HuH-7 (cell line): ENCODE results near the gene B3GNT9.

Source experiments
- DNase-seq: peaks from one replicate; pipeline ENCODE4 v3.0.0; 2011; ENCODE audit warnings: low spot score

Gene B3GNT9

DNA sequence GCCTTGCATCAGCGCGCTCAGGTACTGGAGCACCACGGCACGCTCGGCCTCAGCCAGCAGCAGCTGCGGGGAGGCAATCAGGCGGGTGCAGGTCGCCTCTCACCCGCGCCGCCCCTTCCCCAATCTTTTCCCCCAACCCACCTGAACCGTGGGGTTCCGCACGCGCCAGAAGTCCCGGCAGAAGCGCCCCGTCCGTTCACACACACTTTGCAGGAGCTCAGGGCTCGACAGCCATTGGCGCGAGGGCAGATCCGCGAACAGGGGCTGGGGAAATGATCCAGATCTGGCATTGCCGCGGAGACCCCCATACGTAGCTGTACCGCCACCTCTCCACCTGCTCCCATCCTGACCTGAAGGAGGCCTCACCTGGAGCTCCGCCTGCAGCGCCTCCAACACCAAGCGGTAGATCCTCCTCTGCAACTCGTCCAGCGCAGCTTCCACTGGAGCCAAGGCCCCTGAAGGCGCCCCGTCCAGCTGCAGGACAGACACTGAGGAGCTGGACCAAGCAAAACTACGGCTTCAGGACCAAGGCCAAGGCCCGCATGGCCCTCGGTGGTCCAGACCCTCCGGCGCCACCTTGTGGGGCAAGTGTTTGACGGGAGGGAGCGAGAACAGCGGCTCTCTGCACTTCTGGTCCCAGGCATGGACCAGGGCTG lies 34.3 kb upstream of the B3GNT9 start:
- peak; percentile 90 for DNase-seq

DNA sequence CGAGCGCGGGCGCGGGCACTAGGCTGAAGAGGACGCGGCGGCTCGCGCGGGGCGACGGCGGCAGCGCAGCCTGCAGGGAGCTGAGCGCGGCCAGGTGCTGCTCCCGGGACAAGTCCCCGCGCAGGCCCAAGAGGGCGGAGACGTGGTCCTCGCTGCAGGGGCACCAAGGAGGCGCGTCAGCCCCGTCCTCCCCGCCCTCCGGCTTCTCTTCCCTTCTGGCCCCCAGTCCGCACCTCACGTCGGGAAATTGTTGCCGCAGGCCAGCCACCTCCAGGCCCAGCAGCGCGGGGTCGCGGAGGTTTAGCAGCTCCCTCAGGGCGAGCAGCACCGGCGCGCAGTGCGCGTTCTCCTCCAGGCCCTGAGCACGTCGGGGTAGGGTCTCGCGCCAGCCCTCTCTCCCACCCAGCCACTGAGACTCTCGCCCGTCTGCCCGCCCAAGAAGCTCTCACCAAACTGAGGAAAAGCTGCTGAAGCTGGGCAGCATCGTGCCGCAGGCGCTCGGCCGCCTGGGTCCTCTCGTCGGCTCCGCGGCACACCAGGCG lies 33.7 kb upstream of the B3GNT9 start:
- no peak for DNase-seq

DNA sequence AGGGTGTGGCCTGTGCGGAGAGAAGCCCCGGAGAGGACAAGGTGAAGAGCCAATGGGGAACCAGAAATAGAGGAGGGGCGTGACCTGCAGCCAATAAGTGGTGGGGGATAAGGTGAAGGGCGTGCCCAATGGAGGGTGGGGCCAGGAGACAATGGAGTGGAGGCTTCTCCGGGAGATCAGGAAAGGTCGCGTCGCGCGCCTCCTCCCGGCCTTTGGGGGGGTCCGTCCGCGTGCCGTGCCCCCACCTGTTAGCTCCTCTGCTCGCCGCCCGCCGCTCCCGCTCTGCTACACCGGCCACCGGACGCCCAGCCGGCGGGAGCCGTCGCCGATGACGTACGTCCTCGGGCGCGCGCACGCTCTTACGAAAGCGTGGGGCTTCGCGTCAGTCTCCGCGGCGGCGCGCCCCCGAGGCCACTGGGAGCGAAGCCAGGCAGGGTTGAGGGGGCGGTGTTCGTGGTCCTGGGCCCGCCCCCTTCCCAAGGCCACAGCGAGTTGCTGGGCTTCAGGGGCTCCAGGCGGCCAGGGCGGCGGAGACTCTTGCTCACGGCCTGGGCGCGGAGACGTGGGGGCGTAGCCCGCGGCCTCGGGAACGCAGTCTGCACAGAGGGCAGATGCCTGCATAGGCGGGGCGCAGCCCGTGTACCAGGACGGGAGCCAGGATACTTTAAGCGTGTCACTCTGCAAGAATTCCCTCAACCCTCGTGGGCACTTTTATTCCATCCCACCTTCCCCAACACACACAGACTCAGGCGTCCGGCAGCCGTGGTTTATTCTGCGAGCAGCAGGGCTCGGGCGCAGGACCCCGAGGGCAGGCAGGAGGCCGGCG lies 33.0 kb upstream of the B3GNT9 start, which contains the start of gene MATCAP1:
TSS of gene MATCAP1 (minus strand) at position 337 of the 826 bp plus-strand sequence. CDS start 3,353 bp downstream, outside the sequence.
- DNase-seq = peak; percentile 99

DNA sequence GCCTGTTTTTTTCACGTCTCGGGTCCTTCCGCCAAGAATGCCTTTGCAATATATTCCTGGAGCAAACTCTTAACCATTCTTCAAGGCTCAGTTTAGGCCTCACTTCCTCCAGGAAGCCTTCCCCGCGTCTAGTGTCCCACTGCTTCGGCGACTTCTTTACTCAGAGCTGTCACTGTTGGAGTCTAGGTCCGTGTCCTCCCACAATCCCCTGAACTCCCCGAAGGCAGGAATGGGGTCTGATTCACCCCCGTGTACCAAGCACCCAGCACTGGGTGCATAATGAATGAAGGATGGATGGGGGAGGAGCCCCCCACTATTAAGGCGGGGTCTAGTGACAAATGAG lies 32.5 kb upstream of the B3GNT9 start:
- DNase-seq = no peak

DNA sequence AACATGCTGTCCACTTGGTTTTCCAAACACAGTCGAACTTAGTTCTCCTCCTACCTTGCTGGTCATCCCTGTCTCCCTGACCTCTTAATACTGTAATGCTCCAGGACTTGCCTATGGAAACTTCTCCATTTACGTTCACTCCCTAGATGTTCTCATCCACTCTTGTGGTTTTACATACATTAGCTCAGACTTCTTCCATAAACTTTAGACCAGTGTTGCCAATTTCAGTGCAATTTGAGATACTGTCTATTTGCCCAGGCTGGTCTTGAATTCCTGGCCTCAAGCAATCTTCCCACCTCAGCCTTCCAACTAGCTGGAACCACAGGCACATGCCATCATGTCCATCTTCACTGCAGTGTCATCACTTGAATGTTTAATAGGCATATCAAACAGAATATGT lies 31.5 kb upstream of the B3GNT9 start:
- no peak for DNase-seq

DNA sequence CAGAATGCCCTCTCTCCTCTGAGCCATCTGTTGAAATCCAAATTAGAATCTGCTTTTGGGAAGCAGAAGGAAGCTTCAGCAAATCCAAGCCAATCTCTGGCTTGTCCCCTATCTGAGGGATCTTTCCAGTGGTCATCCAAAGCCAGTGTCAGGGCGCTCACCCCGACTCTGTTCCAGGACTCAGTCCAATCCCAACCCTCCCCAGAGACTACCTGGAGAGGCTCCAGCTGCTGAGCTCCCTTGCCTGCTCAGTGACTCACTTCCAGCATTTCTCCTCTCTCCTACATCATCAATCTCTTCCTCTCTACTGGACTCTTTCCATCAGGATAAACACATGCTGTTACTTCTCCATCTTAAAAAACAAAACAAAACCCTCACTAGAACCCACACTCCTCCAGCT lies 30.5 kb upstream of the B3GNT9 start:
- DNase-seq = no peak

DNA sequence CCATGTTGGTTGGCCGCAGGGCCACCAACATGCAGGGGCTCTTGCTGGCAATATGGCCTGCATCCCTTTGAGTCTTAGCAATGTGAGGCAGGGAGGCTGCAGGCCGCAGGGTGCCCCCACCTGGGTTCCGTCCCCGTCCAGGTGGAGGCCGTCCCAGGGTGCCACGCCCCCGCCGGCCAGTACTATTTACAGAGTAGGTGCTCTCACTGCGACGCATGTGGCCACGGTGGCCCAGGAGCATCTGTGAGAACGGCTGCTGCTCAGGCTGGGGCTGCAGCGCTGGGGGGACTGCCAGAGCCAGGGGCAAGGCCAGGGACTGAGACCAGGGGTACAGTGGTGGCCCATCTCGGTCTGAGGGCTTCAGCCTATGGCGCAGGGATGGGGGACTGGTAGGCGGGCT lies 29.4 kb upstream of the B3GNT9 start:
- no peak for DNase-seq

DNA sequence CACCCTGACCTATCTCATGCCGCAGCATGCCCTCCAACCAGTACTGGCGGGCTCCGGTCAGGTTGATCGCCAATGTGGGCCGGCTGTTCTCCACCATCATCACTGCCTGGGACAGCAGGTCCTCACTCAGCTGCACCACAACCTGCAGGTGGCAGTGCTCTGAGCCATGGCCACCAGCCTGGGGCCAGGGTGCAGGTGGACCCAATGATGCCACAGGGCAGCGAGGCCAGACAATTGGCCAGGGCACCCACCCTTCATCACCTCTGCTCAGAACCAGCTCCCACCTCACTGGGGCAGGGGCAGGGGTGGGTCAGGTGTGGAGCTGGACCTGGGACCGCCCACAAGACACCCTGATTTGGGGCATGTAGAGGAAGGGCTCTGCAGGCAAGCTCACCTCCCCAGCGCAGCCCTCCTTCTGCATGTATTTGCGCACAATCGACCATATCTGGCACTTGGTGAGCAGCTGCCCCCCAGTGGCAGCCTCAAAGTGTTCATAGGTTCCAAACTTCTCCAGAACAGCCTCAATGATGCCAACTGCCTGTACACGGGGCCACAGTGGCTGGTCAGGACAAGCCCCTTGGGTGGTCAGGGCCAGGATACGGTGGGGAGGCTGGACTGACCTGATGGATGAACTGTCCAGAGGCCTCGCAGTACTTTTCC lies 28.8 kb upstream of the B3GNT9 start:
- no peak for DNase-seq

DNA sequence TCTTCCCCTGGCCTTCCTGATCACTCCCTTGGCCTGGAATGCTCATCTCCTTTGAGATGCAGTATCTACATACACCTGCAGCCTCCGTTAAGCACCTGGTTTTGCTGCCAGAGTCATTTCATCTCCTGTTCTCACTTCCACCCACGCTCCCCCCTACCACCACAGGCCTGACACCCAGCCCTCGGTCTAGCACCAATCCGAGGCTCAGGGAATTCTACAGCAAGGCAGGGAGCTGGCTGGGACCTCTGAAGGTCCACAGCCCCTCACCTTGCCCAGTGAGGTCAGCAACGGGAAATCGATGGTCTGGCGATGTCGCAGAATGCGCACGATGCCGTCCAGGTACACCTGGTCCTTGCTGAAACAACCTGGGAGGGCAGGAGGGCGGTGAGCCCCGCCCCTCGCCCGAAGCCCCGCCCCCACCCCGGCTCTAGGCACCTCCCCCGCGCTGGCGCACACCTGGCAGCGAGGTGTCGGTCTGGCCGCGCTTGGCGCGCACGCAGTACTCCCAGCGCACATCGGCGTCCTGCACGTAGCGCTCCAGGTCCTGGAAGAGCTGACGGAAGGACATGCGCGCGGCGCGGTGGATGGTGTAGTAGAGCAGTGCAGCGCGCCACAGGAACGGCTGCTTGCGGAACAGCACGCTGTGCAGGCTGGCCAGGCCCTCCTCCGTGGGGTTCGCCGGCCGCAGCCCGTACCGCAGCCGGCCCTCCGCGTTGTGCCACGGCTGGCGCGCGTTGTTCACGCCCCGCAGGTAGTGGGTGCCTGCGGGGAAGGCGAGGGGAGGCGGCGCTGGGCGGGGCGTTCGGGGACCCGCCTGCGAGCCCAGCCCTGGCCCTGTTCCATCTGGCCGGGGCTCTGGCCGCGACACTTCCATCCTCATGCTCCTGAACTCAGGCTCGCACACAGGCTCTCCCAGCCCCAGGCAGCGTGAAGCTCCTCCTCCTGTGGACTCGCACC lies 27.2 kb upstream of the B3GNT9 start:
- DNase-seq = peak; percentile 79

DNA sequence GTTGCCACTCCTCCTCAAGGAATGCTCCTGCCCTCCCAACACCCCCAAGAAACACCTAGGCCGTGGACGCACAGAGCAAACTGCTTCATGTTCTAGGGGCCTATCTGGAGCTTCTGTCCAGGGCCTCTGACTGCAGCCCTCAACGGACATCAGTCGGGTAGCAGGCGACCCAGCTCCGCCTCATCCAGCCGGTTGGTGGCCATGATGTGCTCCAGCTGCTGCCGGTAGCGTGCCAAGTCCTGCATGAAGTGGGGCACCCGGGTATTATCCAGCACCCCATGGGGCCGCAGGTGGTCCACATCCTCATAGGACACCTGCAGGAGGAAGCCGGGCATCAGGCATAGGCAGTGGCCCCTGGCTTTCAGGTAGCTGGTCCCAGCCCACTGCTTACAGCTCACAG lies 25.9 kb upstream of the B3GNT9 start:
- no peak for DNase-seq

DNA sequence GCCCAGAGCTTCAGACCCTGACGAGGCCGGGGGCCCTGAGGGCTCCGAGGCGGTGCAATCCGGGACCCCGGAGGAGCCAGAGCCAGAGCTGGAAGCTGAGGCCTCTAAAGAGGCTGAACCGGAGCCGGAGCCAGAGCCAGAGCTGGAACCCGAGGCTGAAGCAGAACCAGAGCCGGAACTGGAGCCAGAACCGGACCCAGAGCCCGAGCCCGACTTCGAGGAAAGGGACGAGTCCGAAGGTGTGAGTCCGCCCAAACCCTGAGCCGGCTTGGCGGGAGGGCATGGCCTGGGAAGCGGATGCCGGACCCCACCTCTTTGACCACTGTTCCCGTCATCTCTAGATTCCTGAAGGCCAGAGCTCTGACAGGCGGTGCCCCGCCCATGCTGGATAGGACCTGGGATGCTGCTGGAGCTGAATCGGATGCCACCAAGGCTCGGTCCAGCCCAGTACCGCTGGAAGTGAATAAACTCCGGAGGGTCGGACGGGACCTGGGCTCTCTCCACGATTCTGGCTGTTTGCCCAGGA lies 24.0 kb upstream of the B3GNT9 start:
- no peak for DNase-seq

DNA sequence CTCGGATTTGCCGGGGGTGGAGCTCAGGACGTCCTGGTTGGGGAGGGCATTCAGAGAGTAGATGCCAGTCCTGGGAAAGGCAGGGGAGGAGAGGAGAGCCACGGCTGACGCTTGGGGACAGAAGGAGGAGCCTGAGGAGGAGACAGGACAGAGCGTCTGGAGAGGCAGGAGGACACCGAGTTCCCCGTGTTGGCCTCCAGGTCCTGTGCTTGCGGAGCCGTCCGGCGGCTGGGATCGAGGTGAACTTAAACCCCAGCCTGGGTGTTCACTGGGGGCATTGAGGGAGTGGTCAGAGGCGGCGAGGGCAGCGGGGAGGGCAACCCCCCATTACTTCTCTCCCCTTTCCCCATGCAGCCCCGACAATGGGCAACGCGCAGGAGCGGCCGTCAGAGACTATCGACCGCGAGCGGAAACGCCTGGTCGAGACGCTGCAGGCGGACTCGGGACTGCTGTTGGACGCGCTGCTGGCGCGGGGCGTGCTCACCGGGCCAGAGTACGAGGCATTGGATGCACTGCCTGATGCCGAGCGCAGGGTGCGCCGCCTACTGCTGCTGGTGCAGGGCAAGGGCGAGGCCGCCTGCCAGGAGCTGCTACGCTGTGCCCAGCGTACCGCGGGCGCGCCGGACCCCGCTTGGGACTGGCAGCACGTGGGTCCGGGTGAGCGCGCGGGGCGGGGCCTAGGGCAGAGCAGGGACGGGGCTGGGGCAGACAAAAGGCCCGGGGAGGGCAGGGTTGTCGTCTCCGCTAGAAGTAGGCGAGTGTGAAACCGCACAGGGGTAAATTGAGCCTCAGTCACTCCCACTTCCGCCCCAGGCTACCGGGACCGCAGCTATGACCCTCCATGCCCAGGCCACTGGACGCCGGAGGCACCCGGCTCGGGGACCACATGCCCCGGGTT lies 23.3 kb upstream of the B3GNT9 start:
- DNase-seq = peak; percentile 86

DNA sequence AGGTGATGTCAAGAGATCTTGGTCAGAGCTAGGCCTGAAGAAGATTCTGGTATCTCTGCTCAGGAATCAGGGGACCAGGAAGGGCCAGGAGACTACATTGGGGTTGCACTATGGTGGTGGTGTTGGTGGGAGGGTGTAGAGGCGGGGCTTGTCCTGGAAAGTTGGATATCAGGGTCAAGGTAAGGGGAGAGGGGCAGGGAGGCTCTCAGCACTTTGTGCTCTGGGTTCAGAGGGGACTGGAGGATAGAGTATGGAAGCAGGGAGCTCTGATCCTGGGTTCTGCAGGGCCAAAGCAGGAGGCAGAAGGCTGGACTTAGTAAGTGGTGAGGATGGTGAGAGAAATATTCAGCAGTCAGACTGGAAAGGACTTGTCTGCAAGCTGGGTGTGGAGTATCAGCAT lies 22.5 kb upstream of the B3GNT9 start:
- DNase-seq = no peak

DNA sequence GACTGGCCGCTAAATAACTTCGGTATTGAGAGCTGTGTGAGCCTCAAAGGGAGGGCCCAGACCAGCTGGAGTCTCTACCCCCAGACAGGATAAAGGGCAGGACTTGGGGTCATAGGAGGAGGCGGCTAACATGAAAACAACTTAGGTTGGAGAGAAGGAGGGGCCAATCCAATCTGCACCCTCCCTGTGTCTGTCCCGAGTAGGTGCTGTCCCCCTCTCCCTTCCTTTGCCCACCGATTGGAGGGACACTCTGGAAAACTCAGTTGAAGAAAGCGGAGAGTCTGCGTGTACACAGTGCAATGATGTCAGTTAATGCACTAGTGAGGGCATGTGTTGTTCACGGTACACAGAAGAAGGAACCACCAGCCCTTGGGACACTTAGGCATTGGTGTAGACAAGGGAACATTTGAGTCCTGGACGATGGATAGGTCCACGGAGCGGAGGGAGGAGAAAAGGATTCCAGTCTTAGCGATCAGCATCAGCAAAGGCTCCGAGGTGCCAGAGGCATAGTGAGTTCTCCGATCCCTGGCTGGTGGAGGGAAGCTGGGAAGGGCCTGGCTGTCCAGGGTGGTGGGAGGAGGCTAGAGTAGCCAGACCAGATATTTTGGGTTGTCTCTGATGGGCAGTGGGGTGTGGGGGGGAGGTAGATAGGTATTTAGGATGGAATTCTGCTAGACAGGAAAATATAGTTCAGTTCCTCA lies 20.3 kb upstream of the B3GNT9 start:
- no peak for DNase-seq

DNA sequence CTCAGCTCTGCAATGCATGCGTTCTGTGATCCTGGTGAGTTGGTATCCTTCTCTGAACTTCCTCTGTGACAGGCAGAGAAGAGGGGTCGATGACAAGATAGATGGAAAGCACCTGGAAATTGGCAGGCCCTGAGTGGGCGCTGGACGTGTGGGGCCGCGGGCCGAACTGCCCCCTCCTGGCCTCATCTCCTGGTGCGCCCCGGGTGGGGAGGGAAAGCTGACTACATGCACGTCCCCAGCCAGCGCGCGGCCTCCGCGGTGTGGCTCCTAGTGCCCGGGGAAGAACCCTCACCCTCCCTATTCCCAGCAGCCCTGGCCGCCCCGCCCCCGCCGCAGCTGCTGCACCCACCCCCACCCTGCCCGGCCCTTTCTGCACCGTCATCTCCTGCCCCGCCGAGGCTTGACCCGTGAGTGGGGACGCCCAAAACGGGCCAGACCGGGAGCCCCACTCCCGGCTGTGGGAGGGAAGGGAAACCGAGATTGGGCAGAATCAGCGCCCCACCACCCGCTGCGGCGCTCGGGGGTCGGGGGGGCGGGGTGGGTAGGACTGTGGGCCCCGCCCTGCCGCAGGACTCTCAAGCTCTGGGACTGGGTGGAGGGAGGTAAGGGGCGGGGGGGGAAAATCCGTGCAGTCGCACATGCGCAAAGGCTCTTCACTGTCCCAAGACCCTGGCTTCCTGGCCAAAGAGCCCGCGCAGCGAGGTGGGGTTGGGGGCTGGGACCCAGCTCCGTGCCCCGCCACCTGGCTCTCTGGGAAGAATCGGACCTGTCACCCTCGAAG lies 19.6 kb upstream of the B3GNT9 start, which contains the start of gene NOL3:
TSS of gene NOL3 (plus strand) at position 371 of the 781 bp plus-strand sequence.
- DNase-seq = peak; percentile 95

DNA sequence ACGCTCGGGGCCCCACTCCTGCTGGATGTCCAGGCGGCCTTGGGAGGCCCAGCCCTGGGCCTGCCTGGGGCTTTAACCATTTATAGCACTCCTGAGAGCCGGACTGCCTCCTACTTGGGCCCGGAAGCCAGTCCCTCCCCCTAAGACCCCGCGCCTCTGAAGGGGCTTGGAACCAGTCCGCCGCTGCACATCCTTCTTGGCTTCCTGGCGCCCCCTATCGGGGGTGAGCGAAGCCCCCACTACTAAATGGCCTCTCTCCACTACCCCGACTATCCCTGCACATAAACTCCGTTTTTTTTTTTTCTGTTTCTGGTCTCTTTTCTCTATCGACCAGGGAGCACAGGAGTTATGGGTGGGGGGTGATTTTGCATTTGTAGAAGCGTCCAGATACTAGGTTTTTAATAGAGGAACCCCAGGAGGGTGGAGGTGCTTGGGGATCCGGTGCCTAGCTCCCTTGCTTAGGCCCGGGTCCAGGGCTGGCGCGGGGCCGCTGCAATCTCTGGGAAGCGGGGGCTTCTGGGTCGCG lies 18.9 kb upstream of the B3GNT9 start:
- DNase-seq = peak; percentile 67

DNA sequence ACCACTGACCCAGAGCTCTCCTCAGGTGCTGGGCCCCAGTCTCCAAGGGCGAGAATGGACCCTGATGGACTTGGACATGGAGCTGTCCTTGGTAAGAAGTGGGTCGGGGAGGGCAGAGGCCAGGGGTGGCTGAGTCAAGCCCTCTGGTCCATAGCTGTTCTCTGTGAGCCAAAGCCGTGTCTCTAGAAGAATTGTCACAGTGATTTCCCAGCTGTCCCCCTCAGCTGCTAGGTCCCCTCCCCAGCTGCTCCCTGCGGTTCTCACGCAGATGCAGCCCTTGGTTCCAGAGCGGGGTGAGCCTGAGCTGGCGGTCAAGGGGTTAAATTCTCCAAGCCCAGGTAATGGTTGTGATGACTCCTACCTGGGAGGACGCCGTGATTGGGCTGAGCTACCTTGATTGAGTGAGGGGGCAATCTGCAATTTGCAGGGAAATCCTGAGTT lies 18.2 kb upstream of the B3GNT9 start:
- no peak for DNase-seq

DNA sequence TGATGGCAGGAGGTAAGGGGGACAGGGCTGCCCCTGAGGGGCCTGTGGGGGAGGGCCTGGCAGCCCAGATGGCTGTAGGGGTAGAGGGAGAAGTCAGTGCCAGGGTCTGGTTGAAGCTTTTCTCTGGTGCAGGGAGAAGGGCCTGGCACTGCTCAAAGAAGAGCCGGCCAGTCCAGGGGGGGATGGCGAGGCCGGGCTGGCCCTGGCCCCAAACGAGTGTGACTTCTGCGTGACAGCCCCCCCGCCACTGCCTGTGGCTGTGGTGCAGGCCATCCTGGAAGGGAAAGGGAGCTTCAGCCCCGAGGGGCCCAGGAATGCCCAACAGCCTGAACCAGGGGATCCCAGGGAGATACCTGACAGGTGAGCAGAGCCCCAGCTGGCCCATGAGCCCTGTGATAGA lies 16.8 kb upstream of the B3GNT9 start:
- no peak for DNase-seq
